Neural cell (in vitro differentiated cells): ENCODE data around the gene DNM3.

Experiments
- CTCF ChIP-seq: fragments of 450-650 bp; IDR thresholded peaks from 2 replicates; pipeline ENCODE4 v1.5.1; 2014; ENCODE audit warnings: antibody characterized with exemption, mild to moderate bottlenecking, moderate library complexity; ENCODE audit not compliant: poor library complexity, severe bottlenecking
- EP300 ChIP-seq: fragments of 450-650 bp; conservative IDR thresholded peaks from 2 replicates; pipeline ENCODE4 v1.6.1; 2014; ENCODE audit warnings: antibody characterized with exemption, mild to moderate bottlenecking, moderate library complexity; ENCODE audit not compliant: poor library complexity, severe bottlenecking
- EZH2 ChIP-seq: fragments of 200-600, 300-800 bp; shearing (Covaris generic), sonication (generic); IDR thresholded peaks from 2 replicates; pipeline ENCODE4 v1.6.1; 2014; ENCODE audit warnings: antibody characterized with exemption, low read length, borderline replicate concordance, mild to moderate bottlenecking; ENCODE audit not compliant: insufficient read depth, poor library complexity, severe bottlenecking
- POLR2AphosphoS5 ChIP-seq: IDR thresholded peaks from 2 replicates; pipeline ENCODE4 v1.6.1; 2012
- RAD21 ChIP-seq: fragments of 450-650 bp; conservative IDR thresholded peaks from 2 replicates; pipeline ENCODE4 v1.6.1; 2014; ENCODE audit warnings: antibody characterized with exemption, mild to moderate bottlenecking, moderate library complexity
- REST ChIP-seq: IDR thresholded peaks from 2 replicates; pipeline ENCODE4 v1.6.1; 2012; ENCODE audit warnings: borderline replicate concordance
- SMC3 ChIP-seq: fragments of 450-650 bp; conservative IDR thresholded peaks from 2 replicates; pipeline ENCODE4 v1.6.1; 2014; ENCODE audit warnings: antibody characterized with exemption, mild to moderate bottlenecking, moderate library complexity; ENCODE audit not compliant: poor library complexity

DNA sequence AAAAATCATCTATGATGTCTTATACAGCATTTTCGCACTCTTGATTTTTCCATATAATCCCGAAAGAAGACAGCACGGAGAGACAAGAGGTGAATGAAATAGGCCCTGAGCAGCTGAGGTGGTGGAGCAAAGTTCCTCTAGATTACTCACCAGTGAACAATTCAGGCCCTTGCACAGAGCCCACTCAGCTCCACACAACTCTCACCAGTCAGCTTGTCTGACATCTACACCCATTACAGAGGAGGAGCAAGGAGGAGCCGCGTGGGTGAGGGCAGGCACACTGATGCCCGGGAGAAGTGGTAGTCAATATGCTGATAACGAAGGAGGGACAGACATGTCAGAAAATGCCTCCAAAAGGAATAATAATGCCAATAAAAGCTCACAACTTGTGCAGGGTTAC lies 59.9 kb downstream of the DNM3 start:
- TF ChIP-seq CTCF, result no peak
- TF ChIP-seq EZH2, result no peak
- TF ChIP-seq POLR2AphosphoS5, result no peak
- no peak for TF ChIP-seq EP300
- no peak for TF ChIP-seq RAD21
- TF ChIP-seq SMC3, result no peak
- TF ChIP-seq REST, result no peak
